ENCODE results near the gene EPHA7.

The EPHA7 gene

DNA sequence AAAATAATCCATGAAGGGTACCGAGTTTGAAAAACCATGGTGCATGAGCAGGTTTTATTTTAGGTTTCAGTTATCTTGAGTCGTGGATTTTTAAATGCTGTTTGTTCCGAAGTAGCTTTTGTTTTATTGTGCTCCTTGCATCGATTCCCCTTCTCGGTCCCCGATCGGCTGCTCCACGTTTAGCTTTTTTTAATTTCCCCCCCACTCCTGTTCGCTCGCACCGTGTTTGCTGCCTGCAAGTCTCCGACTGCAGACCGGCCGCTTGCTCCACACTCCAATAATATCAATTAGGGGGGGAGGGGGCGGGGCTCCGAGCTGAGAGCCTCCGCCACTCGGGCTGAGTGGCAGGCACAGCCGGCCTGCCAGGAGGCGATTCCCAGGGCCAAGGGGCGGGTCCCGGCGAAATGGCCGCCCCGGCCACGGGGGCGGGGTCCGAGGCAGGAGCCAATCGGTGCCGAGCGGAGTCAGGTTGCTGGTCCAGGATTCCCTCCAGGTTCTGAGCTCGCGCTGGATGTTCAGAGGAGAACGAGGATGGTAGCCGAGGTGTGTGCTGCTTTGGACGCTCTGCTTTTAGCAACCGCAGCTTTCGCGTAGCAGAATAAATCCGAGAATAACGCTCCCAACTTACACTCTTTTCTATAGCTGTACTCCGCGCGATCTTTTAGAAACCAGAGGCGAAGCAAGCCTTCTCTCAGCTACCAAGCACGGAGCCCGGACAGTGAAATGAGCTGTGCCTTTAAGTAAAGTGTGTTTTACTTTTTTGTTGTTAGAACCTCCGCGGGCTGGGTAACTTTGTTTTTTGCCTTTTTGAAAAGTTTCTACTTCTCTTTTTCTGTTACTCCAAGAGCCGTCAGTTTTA is at the start of gene EPHA7:
Gene EPHA7 (minus strand): TSS at position 256 of the 859 bp plus-strand sequence. CDS start 218 bp downstream, at position 38.
- H3K36me3 ChIP-seq (ENCODE audit: control insufficient read depth, insufficient read depth, low read length): no peaks in the 10 kb centered on the region
- peaks cover 13% of the 10 kb centered on the region for H3K4me1 ChIP-seq (ENCODE audit: control insufficient read depth, insufficient read depth, low read length)
- H3K9me3 ChIP-seq (ENCODE audit: control insufficient read depth, low read length): no peaks in the 10 kb centered on the region
- peak within 1 kb of the TSS; percentile 33 for H3K4me3 ChIP-seq (ENCODE audit: low read length)
- H3K9ac ChIP-seq (ENCODE audit: low read length): no peak within 1 kb of the TSS
- peaks cover 47% of the 10 kb centered on the region for H3K27me3 ChIP-seq (ENCODE audit: control insufficient read depth, insufficient read depth, low read length)

DNA sequence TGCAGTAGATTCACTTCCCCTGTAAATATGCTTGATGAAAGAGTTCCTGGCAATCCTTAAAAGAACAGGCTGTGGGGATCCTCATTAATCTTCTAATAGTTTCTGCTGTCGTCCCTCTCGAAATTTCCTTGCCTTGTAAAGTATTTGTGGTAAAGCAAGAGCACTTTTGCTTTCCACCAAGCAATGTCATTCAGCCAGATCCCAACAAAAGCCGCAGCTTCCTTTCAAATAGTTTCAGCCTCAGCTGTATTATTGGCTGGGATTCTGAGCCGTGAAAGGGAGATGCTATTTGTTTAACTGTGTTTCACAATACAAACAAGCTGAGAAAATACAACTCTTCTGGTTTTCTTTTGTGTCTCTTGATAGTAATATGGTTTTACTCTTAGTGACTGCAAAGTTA is 48.9 kb upstream of the EPHA7 start:
- no peaks in the 10 kb centered on the region for H3K9me3 ChIP-seq (ENCODE audit: control insufficient read depth, low read length)
- no peaks in the 10 kb centered on the region for H3K4me1 ChIP-seq (ENCODE audit: control insufficient read depth, insufficient read depth, low read length)
- H3K4me3 ChIP-seq (ENCODE audit: low read length): no peak overlapping the region
- H3K27me3 ChIP-seq (ENCODE audit: control insufficient read depth, insufficient read depth, low read length): no peaks in the 10 kb centered on the region
- no peaks in the 10 kb centered on the region for H3K36me3 ChIP-seq (ENCODE audit: control insufficient read depth, insufficient read depth, low read length)
- H3K9ac ChIP-seq (ENCODE audit: low read length): no peak overlapping the region

DNA sequence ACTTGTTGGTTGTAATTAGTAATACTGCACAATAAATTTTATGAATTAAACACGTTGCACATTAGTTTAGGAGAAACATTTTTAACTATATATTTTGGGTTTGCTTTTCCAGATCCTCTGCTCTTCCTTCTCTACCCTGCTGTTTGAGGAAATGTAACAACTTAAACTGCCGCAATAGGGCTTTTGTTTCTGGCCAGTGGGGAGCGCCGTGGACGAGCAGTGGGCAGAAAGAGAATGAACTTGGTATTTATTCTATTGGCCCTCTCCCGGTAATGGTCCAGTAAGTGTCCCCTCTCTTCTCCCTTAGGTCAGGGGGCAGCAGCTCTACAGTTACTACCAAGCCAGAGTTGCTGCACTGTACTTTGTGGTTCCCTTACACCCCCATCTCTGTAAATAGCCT is 35.2 kb upstream of the EPHA7 start:
- Histone ChIP-seq H3K9ac (ENCODE audit: low read length) (no peak overlapping the region), H3K36me3 (ENCODE audit: control insufficient read depth, insufficient read depth, low read length) (no peaks in the 10 kb centered on the region)

GRCh38 chr6:93453956-93454355 is 34.6 kb upstream of the EPHA7 start:
- no peaks in the 10 kb centered on the region for H3K9me3 ChIP-seq (ENCODE audit: control insufficient read depth, low read length)
- no peaks in the 10 kb centered on the region for H3K4me1 ChIP-seq (ENCODE audit: control insufficient read depth, insufficient read depth, low read length)
- no peaks in the 10 kb centered on the region for H3K27me3 ChIP-seq (ENCODE audit: control insufficient read depth, insufficient read depth, low read length)

More for the DNA sequence above, 35.2 kb upstream of the EPHA7 start:
- no peaks in the 10 kb centered on the region for H3K4me1 ChIP-seq (ENCODE audit: control insufficient read depth, insufficient read depth, low read length)
- H3K9me3 ChIP-seq (ENCODE audit: control insufficient read depth, low read length): no peaks in the 10 kb centered on the region
- no peaks in the 10 kb centered on the region for H3K27me3 ChIP-seq (ENCODE audit: control insufficient read depth, insufficient read depth, low read length)
- no peak overlapping the region for H3K4me3 ChIP-seq (ENCODE audit: low read length)

GRCh38 chr6:93447874-93448273 is 28.5 kb upstream of the EPHA7 start:
- Histone ChIP-seq H3K4me1 (ENCODE audit: control insufficient read depth, insufficient read depth, low read length) (no peaks in the 10 kb centered on the region), H3K27me3 (ENCODE audit: control insufficient read depth, insufficient read depth, low read length) (no peaks in the 10 kb centered on the region), H3K9me3 (ENCODE audit: control insufficient read depth, low read length) (no peaks in the 10 kb centered on the region), H3K9ac (ENCODE audit: low read length) (no peak overlapping the region), H3K36me3 (ENCODE audit: control insufficient read depth, insufficient read depth, low read length) (no peaks in the 10 kb centered on the region), H3K4me3 (ENCODE audit: low read length) (no peak overlapping the region)

More at GRCh38 chr6:93453956-93454355, 34.6 kb upstream of the EPHA7 start:
- H3K9ac ChIP-seq (ENCODE audit: low read length): no peak overlapping the region
- H3K36me3 ChIP-seq (ENCODE audit: control insufficient read depth, insufficient read depth, low read length): no peaks in the 10 kb centered on the region
- H3K4me3 ChIP-seq (ENCODE audit: low read length): no peak overlapping the region

DNA sequence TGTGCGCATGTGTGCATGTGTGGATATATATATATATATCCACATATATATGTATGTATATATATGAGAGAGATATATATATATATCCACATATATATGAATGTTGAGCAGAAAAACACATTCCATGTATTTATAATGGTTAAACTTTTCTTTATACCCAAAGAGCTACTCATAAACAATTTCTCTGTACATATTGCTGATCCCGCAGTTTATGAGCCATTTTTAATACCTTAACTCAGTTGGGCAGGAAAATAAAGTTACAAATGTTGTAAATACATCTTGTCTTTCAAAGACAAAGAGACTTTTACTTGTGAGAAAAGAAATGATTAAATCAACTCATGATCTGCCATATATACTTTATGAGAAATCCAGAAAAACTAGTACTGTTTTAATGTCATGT is 18.1 kb upstream of the EPHA7 start:
- H3K9me3 ChIP-seq (ENCODE audit: control insufficient read depth, low read length): no peaks in the 10 kb centered on the region
- H3K36me3 ChIP-seq (ENCODE audit: control insufficient read depth, insufficient read depth, low read length): no peaks in the 10 kb centered on the region
- no peak overlapping the region for H3K9ac ChIP-seq (ENCODE audit: low read length)
- no peaks in the 10 kb centered on the region for H3K4me1 ChIP-seq (ENCODE audit: control insufficient read depth, insufficient read depth, low read length)
- H3K27me3 ChIP-seq (ENCODE audit: control insufficient read depth, insufficient read depth, low read length): no peaks in the 10 kb centered on the region
- no peak overlapping the region for H3K4me3 ChIP-seq (ENCODE audit: low read length)

DNA sequence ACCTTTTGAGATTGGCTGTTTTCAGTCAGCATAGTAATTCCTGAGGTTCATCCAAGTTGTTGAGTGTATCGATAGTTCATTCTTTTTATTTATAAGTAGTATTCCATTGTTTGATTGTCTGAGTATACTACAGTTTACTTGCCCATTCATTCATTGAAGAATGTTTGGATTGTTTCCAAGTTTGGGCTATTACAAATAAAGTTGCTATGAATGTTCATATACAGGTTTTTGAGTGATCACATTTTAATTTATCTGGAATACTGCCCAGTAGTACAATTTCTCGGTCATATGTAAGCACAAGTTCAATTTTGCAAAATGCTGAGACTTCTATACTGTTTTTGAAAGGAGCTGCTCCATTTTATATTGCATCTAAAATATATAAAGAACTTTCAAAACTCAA is 14.2 kb upstream of the EPHA7 start:
- Histone ChIP-seq H3K36me3 (ENCODE audit: control insufficient read depth, insufficient read depth, low read length) (no peaks in the 10 kb centered on the region), H3K4me1 (ENCODE audit: control insufficient read depth, insufficient read depth, low read length) (no peaks in the 10 kb centered on the region), H3K9ac (ENCODE audit: low read length) (no peak overlapping the region), H3K27me3 (ENCODE audit: control insufficient read depth, insufficient read depth, low read length) (peaks cover 4% of the 10 kb centered on the region), H3K4me3 (ENCODE audit: low read length) (no peak overlapping the region), H3K9me3 (ENCODE audit: control insufficient read depth, low read length) (no peaks in the 10 kb centered on the region)

DNA sequence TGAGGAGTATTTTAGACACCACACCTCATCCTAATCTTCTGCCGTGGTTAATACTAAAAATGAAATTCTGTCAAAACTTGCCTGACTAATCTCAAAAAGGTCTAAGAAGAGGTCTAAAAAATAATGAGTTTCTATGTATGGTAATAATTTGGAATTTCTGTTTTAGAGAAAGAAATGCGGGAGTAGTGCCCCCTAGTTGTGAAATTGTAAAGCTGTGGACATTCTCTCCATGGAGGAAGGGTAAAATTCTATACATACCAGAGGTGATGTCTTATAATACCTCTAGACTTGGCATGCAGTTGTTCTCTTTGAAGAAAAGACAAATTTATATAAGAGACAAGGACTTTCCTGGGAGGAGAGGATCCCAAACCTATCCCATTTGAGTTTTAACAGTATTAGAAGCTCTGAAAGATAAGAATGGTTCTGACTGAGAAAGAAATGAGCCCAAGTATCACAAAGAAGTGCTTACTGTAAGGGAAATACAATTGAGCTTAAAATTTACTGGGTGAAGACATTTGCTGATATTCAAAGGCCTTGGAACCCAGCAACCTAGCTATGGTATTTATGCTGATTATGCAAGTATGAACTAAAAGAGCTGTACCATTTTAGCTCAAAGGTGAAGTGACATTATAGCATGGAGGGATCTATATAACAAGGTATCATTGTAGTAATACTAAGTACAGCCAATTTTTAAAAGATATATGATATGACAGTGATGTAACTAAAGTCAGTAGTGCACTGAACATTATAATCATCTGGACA is 5.1 kb upstream of the EPHA7 start:
- H3K27me3 ChIP-seq (ENCODE audit: control insufficient read depth, insufficient read depth, low read length): peaks cover 14% of the 10 kb centered on the region
- no peak overlapping the region for H3K9ac ChIP-seq (ENCODE audit: low read length)
- peaks cover 5% of the 10 kb centered on the region for H3K4me1 ChIP-seq (ENCODE audit: control insufficient read depth, insufficient read depth, low read length)
- H3K9me3 ChIP-seq (ENCODE audit: control insufficient read depth, low read length): no peaks in the 10 kb centered on the region
- H3K36me3 ChIP-seq (ENCODE audit: control insufficient read depth, insufficient read depth, low read length): no peaks in the 10 kb centered on the region
- H3K4me3 ChIP-seq (ENCODE audit: low read length): no peak overlapping the region

GRCh38 chr6:93423542-93423941 is 4.2 kb upstream of the EPHA7 start:
- no peaks in the 10 kb centered on the region for H3K36me3 ChIP-seq (ENCODE audit: control insufficient read depth, insufficient read depth, low read length)
- no peak overlapping the region for H3K4me3 ChIP-seq (ENCODE audit: low read length)
- no peak overlapping the region for H3K9ac ChIP-seq (ENCODE audit: low read length)
- H3K4me1 ChIP-seq (ENCODE audit: control insufficient read depth, insufficient read depth, low read length): peaks cover 5% of the 10 kb centered on the region
- peaks cover 20% of the 10 kb centered on the region for H3K27me3 ChIP-seq (ENCODE audit: control insufficient read depth, insufficient read depth, low read length)
- H3K9me3 ChIP-seq (ENCODE audit: control insufficient read depth, low read length): no peaks in the 10 kb centered on the region

DNA sequence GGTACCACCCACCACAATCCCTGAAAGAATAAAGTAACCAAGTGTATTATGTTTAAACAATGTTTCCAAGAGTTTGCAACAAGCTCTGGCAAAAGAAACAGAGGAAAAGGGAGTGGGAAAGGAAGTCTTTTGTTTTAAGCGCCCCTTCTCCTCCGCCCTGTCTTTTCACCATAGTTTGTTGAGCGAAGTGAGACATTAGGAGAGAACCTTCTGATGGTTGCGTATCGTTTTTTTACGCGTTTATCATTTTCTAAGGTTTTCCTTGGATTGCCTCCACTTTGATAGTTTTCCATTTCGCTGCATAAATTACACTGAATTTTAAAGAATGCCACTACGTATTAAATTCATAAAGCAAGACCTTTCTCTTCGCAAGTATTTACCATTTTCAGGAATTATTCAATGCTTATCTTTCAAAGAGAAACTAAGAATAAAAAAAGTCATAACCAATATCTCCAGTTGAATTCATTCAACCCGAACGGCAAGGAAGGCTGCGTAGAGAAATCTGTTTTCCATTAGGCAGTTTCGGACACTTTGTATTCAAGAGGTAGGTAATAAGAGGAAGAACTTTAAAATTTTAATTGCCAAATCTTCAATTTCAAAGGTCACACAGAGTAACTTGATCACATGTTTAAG is 920 bp upstream of the EPHA7 start:
- H3K36me3 ChIP-seq (ENCODE audit: control insufficient read depth, insufficient read depth, low read length): no peaks in the 10 kb centered on the region
- H3K9me3 ChIP-seq (ENCODE audit: control insufficient read depth, low read length): no peaks in the 10 kb centered on the region
- peaks cover 47% of the 10 kb centered on the region for H3K27me3 ChIP-seq (ENCODE audit: control insufficient read depth, insufficient read depth, low read length)
- H3K9ac ChIP-seq (ENCODE audit: low read length): no peak overlapping the region
- peak overlapping the region; percentile 33 for H3K4me3 ChIP-seq (ENCODE audit: low read length)
- peaks cover 13% of the 10 kb centered on the region for H3K4me1 ChIP-seq (ENCODE audit: control insufficient read depth, insufficient read depth, low read length)

GRCh38 chr6:93418408-93419303 is 703 bp downstream of the EPHA7 start:
- Histone ChIP-seq H3K36me3 (ENCODE audit: control insufficient read depth, insufficient read depth, low read length) (no peaks in the 10 kb centered on the region), H3K9me3 (ENCODE audit: control insufficient read depth, low read length) (no peaks in the 10 kb centered on the region), H3K4me1 (ENCODE audit: control insufficient read depth, insufficient read depth, low read length) (peaks cover 13% of the 10 kb centered on the region), H3K27me3 (ENCODE audit: control insufficient read depth, insufficient read depth, low read length) (peaks cover 49% of the 10 kb centered on the region), H3K4me3 (ENCODE audit: low read length) (peak overlapping the region; percentile 31), H3K9ac (ENCODE audit: low read length) (no peak overlapping the region)

Measured in mucosa of stomach (tissue), 1 donor.